Measurements from ENCODE around the gene PLAC1.

Gene PLAC1

GRCh38 chrX:134558133-134558532 is 100.1 kb downstream of the PLAC1 start:
- Mint-ChIP-seq H3K4me3 (no peak overlapping the region), H3K36me3 (no peaks in the 10 kb centered on the region), H3K9me3 (ENCODE audit: low read depth) (no peaks in the 10 kb centered on the region), H3K27ac (no peak overlapping the region), H3K4me1 (ENCODE audit: low read depth) (peaks cover 2% of the 10 kb centered on the region), H3K27me3 (peaks cover 2% of the 10 kb centered on the region)

- peaks cover 11% of the 10 kb centered on the region for H3K4me1 Mint-ChIP-seq (ENCODE audit: low read depth)
- no peak overlapping the region for H3K27ac Mint-ChIP-seq
- H3K9me3 Mint-ChIP-seq (ENCODE audit: low read depth), result no peaks in the 10 kb centered on the region
- H3K4me3 Mint-ChIP-seq, result no peak overlapping the region
- peaks cover 5% of the 10 kb centered on the region for H3K27me3 Mint-ChIP-seq
- H3K36me3 Mint-ChIP-seq, result no peaks in the 10 kb centered on the region
Observed at GRCh38 chrX:134554291-134554690, 104.0 kb downstream of the PLAC1 start.

GRCh38 chrX:134552351-134552750 is 105.9 kb downstream of the PLAC1 start:
- Mint-ChIP-seq H3K27ac (no peak overlapping the region), H3K9me3 (ENCODE audit: low read depth) (no peaks in the 10 kb centered on the region), H3K4me1 (ENCODE audit: low read depth) (peaks cover 24% of the 10 kb centered on the region), H3K36me3 (no peaks in the 10 kb centered on the region), H3K27me3 (peaks cover 16% of the 10 kb centered on the region), H3K4me3 (no peak overlapping the region)

- peak overlapping the region; percentile 52 for H3K4me3 Mint-ChIP-seq
- peaks cover 16% of the 10 kb centered on the region for H3K27me3 Mint-ChIP-seq
- H3K36me3 Mint-ChIP-seq, result no peaks in the 10 kb centered on the region
- H3K9me3 Mint-ChIP-seq (ENCODE audit: low read depth), result no peaks in the 10 kb centered on the region
- peak overlapping the region; percentile 58 for H3K27ac Mint-ChIP-seq
- H3K4me1 Mint-ChIP-seq (ENCODE audit: low read depth), result peaks cover 24% of the 10 kb centered on the region
Observed at GRCh38 chrX:134551376-134552048, 106.8 kb downstream of the PLAC1 start.

- Mint-ChIP-seq H3K4me1 (ENCODE audit: low read depth) (peaks cover 29% of the 10 kb centered on the region), H3K27ac (peak overlapping the region; percentile 75), H3K27me3 (peaks cover 19% of the 10 kb centered on the region)
Observed at GRCh38 chrX:134548257-134549201, 109.7 kb downstream of the PLAC1 start.

GRCh38 chrX:134547047-134547679 is 111.1 kb downstream of the PLAC1 start:
- peaks cover 19% of the 10 kb centered on the region for H3K27me3 Mint-ChIP-seq

More at GRCh38 chrX:134548257-134549201, 109.7 kb downstream of the PLAC1 start:
- H3K4me3 Mint-ChIP-seq, result peak overlapping the region; percentile 89
- no peaks in the 10 kb centered on the region for H3K9me3 Mint-ChIP-seq (ENCODE audit: low read depth)
- H3K36me3 Mint-ChIP-seq, result no peaks in the 10 kb centered on the region

GRCh38 chrX:134546187-134546586 is 112.1 kb downstream of the PLAC1 start:
- Mint-ChIP-seq H3K9me3 (ENCODE audit: low read depth) (no peaks in the 10 kb centered on the region), H3K27ac (no peak overlapping the region), H3K27me3 (peaks cover 19% of the 10 kb centered on the region), H3K36me3 (no peaks in the 10 kb centered on the region), H3K4me1 (ENCODE audit: low read depth) (peaks cover 30% of the 10 kb centered on the region), H3K4me3 (no peak overlapping the region)

More at GRCh38 chrX:134547047-134547679, 111.1 kb downstream of the PLAC1 start:
- Mint-ChIP-seq H3K4me3 (no peak overlapping the region), H3K27ac (no peak overlapping the region), H3K4me1 (ENCODE audit: low read depth) (peaks cover 30% of the 10 kb centered on the region), H3K9me3 (ENCODE audit: low read depth) (no peaks in the 10 kb centered on the region), H3K36me3 (no peaks in the 10 kb centered on the region)

GRCh38 chrX:134545510-134545909 is 112.8 kb downstream of the PLAC1 start:
- H3K4me3 Mint-ChIP-seq, result no peak overlapping the region
- H3K27me3 Mint-ChIP-seq, result peaks cover 19% of the 10 kb centered on the region
- no peak overlapping the region for H3K27ac Mint-ChIP-seq
- H3K36me3 Mint-ChIP-seq, result no peaks in the 10 kb centered on the region
- peaks cover 27% of the 10 kb centered on the region for H3K4me1 Mint-ChIP-seq (ENCODE audit: low read depth)
- no peaks in the 10 kb centered on the region for H3K9me3 Mint-ChIP-seq (ENCODE audit: low read depth)

- Mint-ChIP-seq H3K27ac (no peak overlapping the region), H3K4me3 (no peak overlapping the region), H3K27me3 (peaks cover 14% of the 10 kb centered on the region), H3K36me3 (no peaks in the 10 kb centered on the region), H3K9me3 (ENCODE audit: low read depth) (no peaks in the 10 kb centered on the region), H3K4me1 (ENCODE audit: low read depth) (peaks cover 19% of the 10 kb centered on the region)
Observed at GRCh38 chrX:134544513-134545151, 113.6 kb downstream of the PLAC1 start.

GRCh38 chrX:134544135-134544512 is 114.1 kb downstream of the PLAC1 start:
- Mint-ChIP-seq H3K4me1 (ENCODE audit: low read depth) (peaks cover 18% of the 10 kb centered on the region), H3K27ac (no peak overlapping the region), H3K36me3 (no peaks in the 10 kb centered on the region), H3K9me3 (ENCODE audit: low read depth) (no peaks in the 10 kb centered on the region), H3K27me3 (peaks cover 13% of the 10 kb centered on the region), H3K4me3 (no peak overlapping the region)

- H3K4me3 Mint-ChIP-seq, result no peak overlapping the region
- H3K27ac Mint-ChIP-seq, result no peak overlapping the region
- peaks cover 7% of the 10 kb centered on the region for H3K27me3 Mint-ChIP-seq
- H3K36me3 Mint-ChIP-seq, result no peaks in the 10 kb centered on the region
- no peaks in the 10 kb centered on the region for H3K9me3 Mint-ChIP-seq (ENCODE audit: low read depth)
- peaks cover 10% of the 10 kb centered on the region for H3K4me1 Mint-ChIP-seq (ENCODE audit: low read depth)
Observed at GRCh38 chrX:134543288-134543687, 115.0 kb downstream of the PLAC1 start.

GRCh38 chrX:134542485-134542884 is 115.8 kb downstream of the PLAC1 start:
- Mint-ChIP-seq H3K9me3 (ENCODE audit: low read depth) (no peaks in the 10 kb centered on the region), H3K27ac (no peak overlapping the region), H3K4me3 (no peak overlapping the region), H3K4me1 (ENCODE audit: low read depth) (peaks cover 6% of the 10 kb centered on the region), H3K27me3 (peaks cover 3% of the 10 kb centered on the region), H3K36me3 (no peaks in the 10 kb centered on the region)

GRCh38 chrX:134541906-134542305 is 116.4 kb downstream of the PLAC1 start:
- Mint-ChIP-seq H3K27me3 (peaks cover 3% of the 10 kb centered on the region), H3K9me3 (ENCODE audit: low read depth) (no peaks in the 10 kb centered on the region), H3K27ac (no peak overlapping the region), H3K4me1 (ENCODE audit: low read depth) (peaks cover 6% of the 10 kb centered on the region), H3K4me3 (no peak overlapping the region), H3K36me3 (no peaks in the 10 kb centered on the region)

GRCh38 chrX:134538316-134538715 is 120.0 kb downstream of the PLAC1 start:
- Mint-ChIP-seq H3K27me3 (no peaks in the 10 kb centered on the region), H3K27ac (no peak overlapping the region), H3K36me3 (no peaks in the 10 kb centered on the region), H3K4me1 (ENCODE audit: low read depth) (peaks cover 2% of the 10 kb centered on the region), H3K9me3 (ENCODE audit: low read depth) (no peaks in the 10 kb centered on the region), H3K4me3 (no peak overlapping the region)

Measured in activated naive CD8-positive, alpha-beta T cell (primary cell).